ENCODE measurements around the gene NKAIN2.

- TF ChIP-seq CTCF (conservative IDR thresholded peaks at IDR 0.05; ENCODE audit: low read depth, low read length) (no peak), EZH2 (IDR thresholded peaks at IDR 0.05; ENCODE audit: borderline replicate concordance, low read depth, low read length, poor library complexity, severe bottlenecking) (no peak)
These were observed 1055.7 kb downstream of the NKAIN2 start for GRCh38 chr6:124859366-124859765.
